Gastrocnemius medialis (tissue), 4 donors: ENCODE measurements around the gene LIMCH1.

Experiments used
- POLR2A ChIP-seq, 2 donors: fragments of 450-650 bp; IDR thresholded peaks; one replicate each; pipeline ENCODE4 v1.6.1; 2017; ENCODE audit warnings: antibody characterized with exemption in 2 of 2, mild to moderate bottlenecking in 2 of 2, moderate library complexity in 2 of 2
- TF ChIP-seq, protein P1 (sequence below), 5 experiments: fragments of 450-650 bp in 3 of 5; fragments of 200-600 bp in 2 of 5; sonication (generic) in 2 of 5; IDR thresholded peaks in 4 of 5; conservative IDR thresholded peaks in 1 of 5; 1 replicate in 4 of 5; 2 replicates in 1 of 5; pipeline ENCODE4 v1.5.1; 2016 to 2019; ENCODE audit warnings: antibody characterized with exemption in 5 of 5, mild to moderate bottlenecking in 3 of 5, moderate library complexity in 3 of 5

DNA sequence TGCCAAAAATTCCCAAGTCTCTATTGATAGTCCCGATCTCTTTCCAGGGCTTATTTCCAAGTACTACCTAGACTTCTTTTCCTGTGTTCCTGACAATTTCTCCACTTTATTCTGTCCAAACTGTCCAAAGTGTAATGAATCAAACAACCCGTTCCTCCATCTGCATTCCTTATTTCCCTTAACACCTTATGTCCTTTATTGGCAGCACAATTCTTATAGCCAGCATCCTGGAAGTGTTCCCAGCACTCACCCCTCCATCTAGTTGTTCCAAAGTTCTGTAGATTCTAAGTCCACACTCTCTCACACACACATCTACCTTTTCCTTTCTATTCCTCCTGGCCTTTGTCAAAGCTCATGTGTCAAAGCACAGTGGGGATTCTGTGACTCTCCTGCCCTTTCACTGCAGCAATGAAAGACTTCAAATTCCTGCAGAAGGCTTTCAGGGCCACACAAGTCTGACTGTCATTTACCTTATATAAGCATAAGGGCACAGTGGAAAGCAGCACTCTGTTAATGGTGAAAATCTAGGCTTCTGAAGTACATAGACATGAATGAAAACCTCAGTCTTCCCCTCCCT lies 22.1 kb downstream of the LIMCH1 start:
- TF ChIP-seq, protein P1, sequence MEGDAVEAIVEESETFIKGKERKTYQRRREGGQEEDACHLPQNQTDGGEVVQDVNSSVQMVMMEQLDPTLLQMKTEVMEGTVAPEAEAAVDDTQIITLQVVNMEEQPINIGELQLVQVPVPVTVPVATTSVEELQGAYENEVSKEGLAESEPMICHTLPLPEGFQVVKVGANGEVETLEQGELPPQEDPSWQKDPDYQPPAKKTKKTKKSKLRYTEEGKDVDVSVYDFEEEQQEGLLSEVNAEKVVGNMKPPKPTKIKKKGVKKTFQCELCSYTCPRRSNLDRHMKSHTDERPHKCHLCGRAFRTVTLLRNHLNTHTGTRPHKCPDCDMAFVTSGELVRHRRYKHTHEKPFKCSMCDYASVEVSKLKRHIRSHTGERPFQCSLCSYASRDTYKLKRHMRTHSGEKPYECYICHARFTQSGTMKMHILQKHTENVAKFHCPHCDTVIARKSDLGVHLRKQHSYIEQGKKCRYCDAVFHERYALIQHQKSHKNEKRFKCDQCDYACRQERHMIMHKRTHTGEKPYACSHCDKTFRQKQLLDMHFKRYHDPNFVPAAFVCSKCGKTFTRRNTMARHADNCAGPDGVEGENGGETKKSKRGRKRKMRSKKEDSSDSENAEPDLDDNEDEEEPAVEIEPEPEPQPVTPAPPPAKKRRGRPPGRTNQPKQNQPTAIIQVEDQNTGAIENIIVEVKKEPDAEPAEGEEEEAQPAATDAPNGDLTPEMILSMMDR (IDR thresholded peaks at IDR 0.05 in 4 of 5, conservative IDR thresholded peaks at IDR 0.05 in 1 of 5), result no peak
- TF ChIP-seq POLR2A (IDR thresholded peaks at IDR 0.05), result no peak
